ENCODE measurements around the gene IQCF5.

- TF ChIP-seq ZBTB33 (IDR thresholded peaks at IDR 0.05) (no peak), CTCF (IDR thresholded peaks at IDR 0.05; ENCODE audit: low read depth, low read length, missing input control) (no peak), NR2F2 (IDR thresholded peaks at IDR 0.05) (no peak), GABPA (IDR thresholded peaks at IDR 0.05 in 1 of 2, conservative IDR thresholded peaks at IDR 0.05 in 1 of 2) (no peak), TAF1 (conservative IDR thresholded peaks at IDR 0.05) (no peak), YY1 (IDR thresholded peaks at IDR 0.05) (no peak), MAX (IDR thresholded peaks at IDR 0.05) (no peak), RAD21 (IDR thresholded peaks at IDR 0.05) (no peak), REST (IDR thresholded peaks at IDR 0.05) (no peak), RXRA (IDR thresholded peaks at IDR 0.05) (no peak), SP1 (IDR thresholded peaks at IDR 0.05) (no peak), HNF4A (conservative IDR thresholded peaks at IDR 0.05) (peak in 1 of 2 donors; percentile 24)
These were observed 41.0 kb upstream of the IQCF5 start for GRCh38 chr3:51916418-51916817.
